Prostate gland (tissue), 2 donors: ENCODE data around the gene CPLANE2.

ENCODE experiments used
- CTCF ChIP-seq, 4 experiments: fragments of 200-600 bp in 2 of 4; fragments of 450-650 bp in 2 of 4; sonication (generic) in 2 of 4; IDR thresholded peaks; 1 replicate in 3 of 4; 2 replicates in 1 of 4; pipeline ENCODE4 v1.5.1; 2016 to 2019; ENCODE audit warnings: antibody characterized with exemption in 4 of 4, mild to moderate bottlenecking in 2 of 4, moderate library complexity in 2 of 4
- POLR2A ChIP-seq: fragments of 450-650 bp; IDR thresholded peaks from one replicate; pipeline ENCODE4 v1.6.1; 2016; ENCODE audit warnings: antibody characterized with exemption, mild to moderate bottlenecking
- POLR2AphosphoS5 ChIP-seq: sonication (generic); formaldehyde crosslinking; IDR thresholded peaks from one replicate; pipeline ENCODE4 v1.6.1; 2017; ENCODE audit warnings: antibody characterized with exemption

GRCh38 chr1:16213013-16213412 lies 24.0 kb downstream of the CPLANE2 start:
- TF ChIP-seq CTCF (IDR thresholded peaks at IDR 0.05) (no peak), POLR2A (no peak), POLR2AphosphoS5 (no peak)
